Astrocyte (in vitro differentiated cells and primary cell): Measurements from ENCODE around the gene MYCBP2.
"Not testable (repeated sequence)": the region's sequence is repeated elsewhere in the genome, so short reads cannot be mapped to it uniquely, and the experiment has no call there.

Experiments
- CTCF ChIP-seq: IDR thresholded peaks from 2 replicates; pipeline ENCODE4 v1.5.1; 2011; ENCODE audit warnings: low read depth, mild to moderate bottlenecking, inconsistent platforms, low read length, moderate library complexity; ENCODE audit not compliant: insufficient read depth
- EZH2 ChIP-seq: IDR thresholded peaks from 2 replicates; pipeline ENCODE4 v1.6.1; 2012; ENCODE audit warnings: mild to moderate bottlenecking, low read length, inconsistent platforms; ENCODE audit not compliant: insufficient read depth

GRCh38 chr13:77009719-77010118 lies 317.2 kb downstream of the MYCBP2 start:
- TF ChIP-seq CTCF, EZH2: not testable (repeated sequence)
